Embryonic facial prominence (tissue), 1 donor: Measurements from ENCODE around the gene PGAP3.

Source experiments
- DNase-seq: peaks from one replicate; pipeline ENCODE4 v3.0.0-alpha.2; 2016; ENCODE audit errors: extremely low spot score

The PGAP3 gene

DNA sequence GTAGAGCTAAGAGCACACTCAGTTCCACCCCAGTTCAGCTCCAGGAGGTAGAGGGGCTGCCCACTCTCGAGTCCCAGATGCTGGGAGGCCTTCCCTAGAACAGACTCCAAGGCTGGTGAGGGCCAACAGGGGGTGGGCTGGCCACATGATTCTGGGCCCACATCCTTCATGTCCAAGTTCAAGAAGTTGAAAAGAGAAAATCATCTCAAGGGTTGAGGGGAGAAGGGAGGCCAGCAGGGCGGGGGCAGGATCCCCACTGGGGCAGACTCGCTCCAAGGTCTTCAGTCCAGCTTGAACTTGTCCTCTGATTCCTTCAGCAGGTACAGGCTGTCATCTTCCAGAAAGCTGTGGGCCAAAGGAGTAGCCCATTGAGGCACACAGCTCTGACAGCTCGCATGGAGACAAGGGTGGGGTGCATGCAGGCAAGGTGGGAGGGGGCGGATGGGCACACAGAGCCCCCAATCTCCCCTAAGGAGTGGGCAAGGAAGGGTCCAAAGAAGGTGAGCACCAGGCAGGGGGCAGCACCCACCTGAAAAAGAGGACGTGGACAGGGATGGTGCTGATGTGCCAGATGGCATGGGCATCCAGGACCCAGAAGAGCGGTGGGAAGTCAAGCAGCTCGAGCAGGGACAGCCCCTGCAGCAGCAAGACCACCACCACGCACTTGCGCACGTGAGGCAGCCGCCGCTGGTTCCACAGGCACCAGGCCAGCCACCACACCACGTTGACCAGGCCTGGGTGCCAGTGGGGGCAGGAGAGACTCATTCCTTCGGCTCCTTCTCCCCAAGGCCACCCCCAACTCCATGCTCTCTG lies 15.1 kb downstream of the PGAP3 start:
- no peak for DNase-seq

DNA sequence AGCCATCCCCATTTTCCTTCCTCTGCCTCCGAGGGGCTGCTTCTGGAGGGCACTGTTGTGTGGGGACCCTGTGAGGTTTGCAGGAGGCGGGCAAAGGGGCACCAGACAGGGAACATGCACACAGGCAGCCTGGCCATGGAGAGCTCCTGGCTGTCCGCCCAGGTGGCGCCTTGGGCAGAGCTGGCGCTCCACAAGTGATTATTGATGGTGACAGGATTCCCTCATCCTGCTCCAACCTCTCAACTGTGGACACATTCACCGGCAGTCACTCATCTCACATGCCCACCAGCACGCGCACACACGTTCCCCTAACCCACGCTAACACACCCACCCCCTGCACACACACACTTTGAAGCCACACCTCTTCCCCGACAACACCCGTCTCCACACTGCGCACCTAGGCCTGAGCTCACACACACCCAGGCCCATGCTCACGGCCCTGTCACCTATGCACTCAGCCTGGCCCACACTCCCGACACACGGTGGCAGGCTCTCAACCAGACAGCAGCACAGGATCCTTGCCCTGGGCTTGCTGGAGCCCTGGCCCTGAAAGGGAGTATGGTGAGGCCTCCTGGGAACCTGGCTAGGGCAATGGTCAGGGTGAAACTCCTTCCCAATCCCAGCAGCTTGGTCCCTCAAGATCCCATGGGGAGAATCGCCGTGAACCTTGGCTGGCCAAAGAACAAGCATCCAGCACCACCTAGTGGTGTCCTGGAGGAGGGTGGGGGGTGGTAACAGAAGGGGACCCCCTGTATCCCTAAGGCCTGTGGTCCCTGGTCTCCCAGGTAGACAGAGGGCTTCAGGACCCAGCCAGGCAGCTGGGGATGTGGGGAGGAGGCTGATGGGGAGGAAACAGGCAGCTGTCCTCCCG lies 16.0 kb downstream of the PGAP3 start:
- DNase-seq: no peak

DNA sequence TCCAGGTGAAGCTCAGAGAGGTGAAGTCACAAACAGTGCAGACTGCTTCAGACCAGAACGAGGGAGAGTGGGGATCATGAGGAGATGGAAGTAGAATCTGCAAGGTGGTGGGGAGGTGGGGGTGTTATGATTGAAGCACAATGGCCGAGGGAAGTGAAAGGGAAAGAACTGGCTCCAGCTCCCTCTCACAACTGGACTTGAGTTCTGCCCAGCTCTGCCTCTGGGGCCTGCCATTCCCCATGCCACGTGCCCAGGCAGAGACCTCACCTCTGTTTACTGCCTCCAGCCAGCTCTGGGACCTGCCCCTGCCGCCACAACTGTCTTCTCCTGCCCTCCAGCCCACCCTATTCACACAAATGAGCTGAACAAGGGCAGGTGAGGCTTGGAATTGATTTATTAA lies 17.1 kb downstream of the PGAP3 start:
- DNase-seq: no peak

DNA sequence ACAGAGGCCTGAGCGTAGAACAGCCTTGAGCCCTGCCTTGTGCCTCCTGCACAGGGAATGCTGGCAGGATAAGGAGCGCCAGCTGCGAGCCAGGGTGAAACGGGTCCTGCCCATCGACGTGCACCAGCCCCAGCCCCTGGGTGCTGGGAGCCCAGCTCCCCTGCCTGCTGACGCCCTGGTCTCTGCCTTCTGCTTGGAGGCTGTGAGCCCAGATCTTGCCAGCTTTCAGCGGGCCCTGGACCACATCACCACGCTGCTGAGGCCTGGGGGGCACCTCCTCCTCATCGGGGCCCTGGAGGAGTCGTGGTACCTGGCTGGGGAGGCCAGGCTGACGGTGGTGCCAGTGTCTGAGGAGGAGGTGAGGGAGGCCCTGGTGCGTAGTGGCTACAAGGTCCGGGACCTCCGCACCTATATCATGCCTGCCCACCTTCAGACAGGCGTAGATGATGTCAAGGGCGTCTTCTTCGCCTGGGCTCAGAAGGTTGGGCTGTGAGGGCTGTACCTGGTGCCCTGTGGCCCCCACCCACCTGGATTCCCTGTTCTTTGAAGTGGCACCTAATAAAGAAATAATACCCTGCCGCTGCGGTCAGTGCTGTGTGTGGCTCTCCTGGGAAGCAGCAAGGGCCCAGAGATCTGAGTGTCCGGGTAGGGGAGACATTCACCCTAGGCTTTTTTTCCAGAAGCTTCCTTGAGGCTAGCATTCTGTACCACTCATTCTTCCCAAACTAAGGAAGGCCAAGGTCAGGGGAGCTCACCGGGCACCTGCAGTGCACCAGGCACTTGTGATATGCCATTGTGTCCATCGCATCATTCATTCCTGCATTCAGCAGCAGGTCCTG lies 17.7 kb downstream of the PGAP3 start:
- DNase-seq: no peak

DNA sequence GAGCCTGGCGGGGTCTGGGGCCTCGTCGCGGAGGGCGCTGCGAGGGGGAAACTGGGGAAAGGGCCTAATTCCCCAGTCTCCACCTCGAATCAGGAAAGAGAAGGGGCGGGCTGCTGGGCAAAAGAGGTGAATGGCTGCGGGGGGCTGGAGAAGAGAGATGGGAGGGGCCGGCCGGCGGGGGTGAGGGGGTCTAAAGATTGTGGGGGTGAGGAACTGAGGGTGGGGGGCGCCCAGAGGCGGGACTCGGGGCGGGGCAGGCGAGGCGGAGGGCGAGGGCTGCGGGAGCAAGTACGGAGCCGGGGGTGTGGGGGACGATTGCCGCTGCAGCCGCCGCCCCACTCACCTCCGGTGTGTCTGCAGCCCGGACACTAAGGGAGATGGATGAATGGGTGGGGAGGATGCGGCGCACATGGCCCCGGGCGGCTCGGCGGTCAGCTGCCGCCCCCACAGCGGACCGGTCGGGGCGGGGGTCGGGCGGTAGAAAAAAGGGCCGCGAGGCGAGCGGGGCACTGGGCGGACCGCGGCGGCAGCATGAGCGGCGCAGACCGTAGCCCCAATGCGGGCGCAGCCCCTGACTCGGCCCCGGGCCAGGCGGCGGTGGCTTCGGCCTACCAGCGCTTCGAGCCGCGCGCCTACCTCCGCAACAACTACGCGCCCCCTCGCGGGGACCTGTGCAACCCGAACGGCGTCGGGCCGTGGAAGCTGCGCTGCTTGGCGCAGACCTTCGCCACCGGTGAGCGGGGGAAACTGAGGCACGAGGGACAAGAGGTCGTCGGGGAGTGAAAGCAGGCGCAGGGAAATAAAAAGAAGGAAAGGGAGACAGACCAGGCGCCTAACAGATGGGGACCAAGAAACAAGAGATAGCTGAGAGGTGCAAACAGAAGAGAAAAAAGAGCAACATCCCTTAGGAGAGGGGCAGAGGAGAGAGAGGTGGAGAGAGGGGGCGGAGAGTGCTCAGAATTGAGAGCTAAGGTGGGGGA lies 19.6 kb downstream of the PGAP3 start, which contains the start of gene PNMT:
TSS of gene PNMT (plus strand) at position 509 of the 980 bp plus-strand sequence. CDS start at position 532, 23 bp downstream.
- DNase-seq: no peak

DNA sequence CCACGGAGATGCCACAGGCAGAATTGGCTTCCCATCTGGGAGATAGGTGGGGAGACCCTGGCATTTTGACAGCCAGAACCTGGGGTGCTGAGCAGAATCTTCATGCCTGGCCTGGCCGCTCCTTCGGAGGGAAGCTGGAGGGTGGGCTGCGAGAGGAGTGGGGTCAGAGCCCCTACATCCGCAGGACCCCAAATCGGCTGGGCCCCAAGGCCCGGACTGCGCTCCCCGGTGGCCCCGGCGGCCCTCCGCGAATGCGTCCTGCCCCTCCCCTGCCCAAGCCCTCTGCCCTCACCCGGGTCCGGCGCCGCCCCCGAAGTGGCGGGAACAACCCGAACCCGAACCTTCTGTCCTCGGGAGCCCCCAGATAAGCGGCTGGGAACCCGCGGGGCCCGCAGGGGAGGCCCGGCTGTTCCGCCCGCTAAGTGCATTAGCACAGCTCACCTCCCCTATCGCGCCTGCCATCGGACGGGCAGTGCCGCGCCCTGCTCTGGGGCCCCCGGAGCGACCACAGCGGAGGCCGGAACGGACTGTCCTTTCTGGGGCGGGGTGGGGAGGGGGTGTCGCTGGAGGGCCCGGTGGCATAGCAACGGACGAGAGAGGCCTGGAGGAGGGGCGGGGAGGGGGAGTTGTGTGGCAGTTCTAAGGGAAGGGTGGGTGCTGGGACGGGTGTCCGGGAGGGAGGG lies 20.5 kb downstream of the PGAP3 start:
- DNase-seq: no peak

DNA sequence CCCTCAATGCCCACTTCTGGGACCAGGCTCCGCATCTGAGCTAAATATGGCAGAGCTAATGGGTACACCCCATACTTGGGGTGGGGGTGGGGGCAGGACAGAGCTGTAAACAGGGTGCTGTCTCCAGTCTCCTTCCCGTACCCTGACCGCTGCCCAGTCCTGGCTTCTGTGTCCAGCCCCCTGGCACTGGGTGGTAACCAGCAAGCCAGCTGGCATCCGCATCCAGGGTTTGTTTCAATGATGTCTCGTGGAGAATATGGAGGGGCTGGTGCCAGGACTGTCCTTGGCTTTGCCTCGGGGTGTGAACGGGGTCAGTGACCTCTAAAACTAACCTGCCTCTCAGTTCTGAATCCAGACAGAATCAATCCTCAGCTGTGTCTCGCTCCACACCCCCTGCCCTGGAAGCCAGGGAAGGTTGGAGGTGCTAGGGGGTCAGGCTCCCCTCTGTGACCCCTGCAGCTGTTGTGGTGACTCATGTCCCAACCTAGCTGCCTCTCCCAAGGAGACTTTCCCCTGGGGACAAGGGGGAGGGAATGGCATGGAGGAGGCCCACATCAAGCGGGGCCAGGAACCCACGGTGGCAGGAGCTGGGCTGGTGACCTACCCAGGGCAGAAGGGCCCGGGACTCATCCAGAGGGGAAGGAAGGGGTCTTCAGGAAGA lies 21.1 kb downstream of the PGAP3 start:
- no peak for DNase-seq

DNA sequence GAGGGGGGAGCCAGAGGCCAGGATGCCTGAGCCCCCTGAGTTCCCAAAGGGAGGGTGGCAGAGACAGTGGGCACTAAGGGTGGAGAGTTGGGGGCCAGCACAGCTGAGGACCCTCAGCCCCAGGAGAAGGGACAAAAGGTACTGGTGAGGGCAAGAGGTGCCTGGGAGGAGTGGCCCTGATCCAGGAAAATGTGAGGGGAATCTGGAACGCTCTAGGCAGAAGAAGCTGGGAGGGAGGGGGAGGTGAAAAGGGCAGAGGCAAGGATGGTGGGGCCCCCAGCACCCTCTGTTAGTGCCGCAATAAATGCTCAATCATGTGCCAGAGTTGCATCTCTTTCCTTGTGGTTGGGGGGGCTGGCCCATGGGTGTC lies 21.6 kb downstream of the PGAP3 start:
- no peak for DNase-seq

DNA sequence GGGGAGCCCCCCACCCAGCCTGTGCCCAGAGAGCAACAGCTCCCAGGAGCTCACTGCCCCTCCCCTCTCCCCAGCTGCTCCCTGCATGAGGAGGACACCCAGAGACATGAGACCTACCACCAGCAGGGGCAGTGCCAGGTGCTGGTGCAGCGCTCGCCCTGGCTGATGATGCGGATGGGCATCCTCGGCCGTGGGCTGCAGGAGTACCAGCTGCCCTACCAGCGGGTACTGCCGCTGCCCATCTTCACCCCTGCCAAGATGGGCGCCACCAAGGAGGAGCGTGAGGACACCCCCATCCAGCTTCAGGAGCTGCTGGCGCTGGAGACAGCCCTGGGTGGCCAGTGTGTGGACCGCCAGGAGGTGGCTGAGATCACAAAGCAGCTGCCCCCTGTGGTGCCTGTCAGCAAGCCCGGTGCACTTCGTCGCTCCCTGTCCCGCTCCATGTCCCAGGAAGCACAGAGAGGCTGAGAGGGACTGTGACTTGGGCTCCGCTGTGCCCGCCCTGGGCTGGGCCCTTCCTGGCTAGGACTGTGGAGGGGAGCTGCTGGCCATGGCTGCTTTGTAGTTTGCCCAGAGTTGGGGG lies 22.1 kb downstream of the PGAP3 start:
- DNase-seq: no peak

DNA sequence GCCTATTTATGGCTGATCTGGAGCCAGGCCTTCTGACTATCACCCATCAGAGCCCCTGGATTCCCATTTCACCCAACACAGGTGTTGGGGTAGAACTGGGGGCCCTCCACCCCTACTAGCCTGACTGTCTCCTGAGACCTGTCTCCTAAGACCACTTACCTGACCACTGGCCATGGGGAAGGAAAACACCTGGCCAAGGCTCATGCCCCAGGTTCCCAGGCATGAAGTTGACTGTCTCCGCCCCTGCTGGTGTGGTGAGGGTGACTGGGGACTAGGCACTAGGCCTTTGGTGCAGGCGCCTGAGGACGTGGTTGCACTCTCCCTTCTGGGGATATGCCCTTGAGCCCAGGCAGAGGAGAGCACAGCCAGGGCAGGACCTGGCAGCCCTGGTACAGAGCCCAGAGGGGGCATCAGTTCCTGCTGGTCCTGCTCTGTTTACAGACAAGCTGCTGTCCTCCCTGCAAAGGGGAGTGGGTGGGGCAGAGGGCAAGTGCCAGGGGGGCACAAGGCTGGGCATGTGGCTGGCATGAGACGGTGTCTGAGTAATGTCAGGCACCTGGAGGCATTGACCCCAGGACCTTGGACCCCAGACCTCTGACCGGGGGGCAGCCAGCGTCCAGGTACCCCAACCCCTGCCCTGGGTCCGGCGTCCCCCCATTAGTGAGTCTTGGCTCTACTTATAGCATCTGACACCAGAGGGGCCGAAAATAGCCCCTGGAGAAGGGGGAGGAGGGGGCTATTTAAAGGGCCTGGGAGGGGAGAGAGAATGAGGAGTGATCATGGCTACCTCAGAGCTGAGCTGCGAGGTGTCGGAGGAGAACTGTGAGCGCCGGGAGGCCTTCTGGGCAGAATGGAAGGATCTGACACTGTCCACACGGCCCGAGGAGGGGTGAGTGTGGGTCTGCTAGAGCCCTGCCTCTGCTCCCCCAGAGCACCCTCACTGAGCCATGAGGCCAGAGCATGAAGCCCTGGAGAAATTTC lies 23.0 kb downstream of the PGAP3 start, which contains the start of gene TCAP:
TSS of gene TCAP (plus strand) at position 769 of the 981 bp plus-strand sequence. CDS start at position 780, 11 bp downstream.
- no peak for DNase-seq

DNA sequence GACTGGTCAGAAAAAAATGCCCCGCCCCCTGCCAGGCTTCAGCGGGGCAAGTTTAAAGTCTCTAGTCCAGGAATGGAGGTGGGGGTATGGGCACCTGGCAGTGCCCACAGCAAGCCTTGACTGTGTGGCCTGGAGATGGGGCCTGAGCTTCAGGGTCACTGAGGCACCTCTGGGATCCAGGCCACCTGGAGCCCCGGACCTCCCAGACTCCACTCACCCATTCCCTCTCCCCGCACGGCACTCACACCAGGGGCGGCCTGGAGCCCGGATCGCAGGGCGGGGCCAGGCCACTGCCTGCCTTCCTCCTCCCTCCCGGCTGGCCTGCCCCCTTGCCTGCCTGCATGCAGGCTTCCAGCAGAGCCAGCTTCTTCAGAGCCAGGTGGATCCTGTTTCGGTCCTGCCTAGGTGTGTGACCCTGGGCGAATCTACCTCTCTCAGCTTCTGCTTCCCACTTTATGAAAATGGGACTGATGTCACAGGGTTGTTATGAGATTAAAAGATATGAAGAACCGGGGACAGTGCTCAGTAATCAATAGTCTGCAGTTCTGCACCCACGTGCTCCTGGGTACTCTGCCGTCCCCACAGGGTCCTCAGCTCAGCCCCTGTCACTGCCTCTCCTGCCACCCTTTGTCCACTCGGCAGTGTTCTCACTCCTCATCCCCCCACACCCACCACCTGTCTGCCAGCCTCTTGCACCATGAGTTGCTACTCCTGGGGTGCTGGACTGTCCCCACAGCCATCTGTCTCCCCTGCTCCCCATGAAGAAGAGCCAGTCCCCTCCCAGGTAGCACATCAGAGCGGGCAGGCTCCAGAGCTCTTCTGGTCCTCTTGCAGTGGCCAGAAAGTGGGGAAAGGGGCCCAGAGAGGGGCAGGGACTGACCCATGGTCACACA lies 23.9 kb downstream of the PGAP3 start:
- DNase-seq: no peak

DNA sequence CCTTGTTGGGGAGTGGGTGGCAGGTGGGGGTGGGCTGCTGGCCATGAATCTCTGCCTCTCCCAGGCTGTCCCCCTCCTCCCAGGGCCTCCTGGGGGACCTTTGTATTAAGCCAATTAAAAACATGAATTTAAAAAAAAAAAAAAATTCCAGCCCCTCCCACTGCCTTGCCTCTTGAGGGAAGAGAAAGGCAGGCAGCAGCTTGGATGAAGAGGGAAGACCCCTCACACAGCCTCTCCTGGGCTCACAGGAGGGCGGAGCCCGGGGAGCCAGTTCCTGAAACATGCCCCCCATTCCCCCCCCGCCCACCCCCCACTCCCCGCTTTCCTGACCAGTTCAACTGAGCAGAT lies 24.5 kb downstream of the PGAP3 start:
- no peak for DNase-seq

DNA sequence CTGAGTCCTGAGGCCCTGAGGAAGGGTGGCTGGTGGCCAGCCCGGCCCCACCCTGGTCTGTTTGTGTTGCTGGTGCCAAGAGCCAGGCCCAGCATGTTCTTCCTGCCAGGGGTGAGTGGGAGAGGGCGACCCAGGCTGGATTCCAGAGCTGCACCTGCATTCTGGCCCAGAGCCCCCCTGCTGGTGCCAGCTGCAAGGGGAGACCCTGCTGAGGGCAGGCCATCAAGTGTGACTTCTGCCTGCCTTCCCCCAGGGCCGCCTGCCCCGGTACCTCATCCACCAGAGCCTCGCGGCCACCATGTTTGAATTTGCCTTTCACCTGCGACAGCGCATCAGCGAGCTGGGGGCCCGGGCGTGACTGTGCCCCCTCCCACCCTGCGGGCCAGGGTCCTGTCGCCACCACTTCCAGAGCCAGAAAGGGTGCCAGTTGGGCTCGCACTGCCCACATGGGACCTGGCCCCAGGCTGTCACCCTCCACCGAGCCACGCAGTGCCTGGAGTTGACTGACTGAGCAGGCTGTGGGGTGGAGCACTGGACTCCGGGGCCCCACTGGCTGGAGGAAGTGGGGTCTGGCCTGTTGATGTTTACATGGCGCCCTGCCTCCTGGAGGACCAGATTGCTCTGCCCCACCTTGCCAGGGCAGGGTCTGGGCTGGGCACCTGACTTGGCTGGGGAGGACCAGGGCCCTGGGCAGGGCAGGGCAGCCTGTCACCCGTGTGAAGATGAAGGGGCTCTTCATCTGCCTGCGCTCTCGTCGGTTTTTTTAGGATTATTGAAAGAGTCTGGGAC lies 25.1 kb downstream of the PGAP3 start:
- DNase-seq: no peak

DNA sequence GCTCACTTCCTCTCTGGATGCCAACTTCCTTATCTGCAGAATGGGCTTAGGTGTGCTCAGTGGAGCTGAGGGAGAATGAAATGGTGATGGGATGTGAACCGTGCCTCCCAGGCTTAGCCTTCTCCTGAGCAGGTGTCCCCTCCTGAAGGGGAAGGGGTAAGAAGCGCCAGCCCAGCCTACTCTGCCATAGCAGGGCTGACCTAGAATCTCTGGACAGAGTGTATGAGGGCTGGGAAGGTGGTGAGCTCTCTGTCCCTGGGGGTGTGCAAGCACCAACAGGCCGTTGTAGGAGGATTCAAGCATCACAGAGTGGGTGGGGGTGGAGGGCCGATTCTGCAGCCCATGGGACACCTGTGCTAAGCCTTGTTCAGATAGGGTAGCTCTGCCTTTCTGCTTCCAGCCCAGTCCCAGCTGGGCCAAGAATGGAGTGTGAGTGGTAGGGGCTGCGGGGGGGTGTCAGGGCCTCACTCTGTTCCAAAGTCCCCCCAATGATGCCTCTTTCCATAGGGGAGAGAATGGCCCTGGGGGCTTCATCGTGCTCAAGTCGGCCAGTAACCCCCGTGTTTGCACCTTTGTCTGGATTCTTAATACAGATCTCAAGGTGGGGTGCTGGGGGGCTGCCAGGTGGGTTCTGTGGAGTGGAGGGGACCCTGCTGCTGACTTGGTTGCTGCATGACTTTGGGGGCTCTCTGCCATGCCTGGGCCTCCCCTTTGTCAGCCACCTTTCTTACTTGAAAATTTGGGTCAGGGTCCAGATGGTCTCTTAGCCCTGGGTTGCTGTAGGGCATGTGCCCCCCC lies 25.9 kb downstream of the PGAP3 start:
- DNase-seq: no peak
